GM19099 (cell line): Measurements from ENCODE around the gene MOB2.

Experiments used
- POLR2A ChIP-seq: IDR thresholded peaks from 3 replicates; pipeline ENCODE4 v1.6.1; 2011; ENCODE audit warnings: low read depth; ENCODE audit not compliant: insufficient read length; ENCODE audit errors: extremely low read depth

Gene MOB2

GRCh38 chr11:1499899-1500298, 13.3 kb upstream of the MOB2 start:
- no peak for TF ChIP-seq POLR2A

GRCh38 chr11:1499261-1499890, 12.8 kb upstream of the MOB2 start:
- no peak for TF ChIP-seq POLR2A

DNA sequence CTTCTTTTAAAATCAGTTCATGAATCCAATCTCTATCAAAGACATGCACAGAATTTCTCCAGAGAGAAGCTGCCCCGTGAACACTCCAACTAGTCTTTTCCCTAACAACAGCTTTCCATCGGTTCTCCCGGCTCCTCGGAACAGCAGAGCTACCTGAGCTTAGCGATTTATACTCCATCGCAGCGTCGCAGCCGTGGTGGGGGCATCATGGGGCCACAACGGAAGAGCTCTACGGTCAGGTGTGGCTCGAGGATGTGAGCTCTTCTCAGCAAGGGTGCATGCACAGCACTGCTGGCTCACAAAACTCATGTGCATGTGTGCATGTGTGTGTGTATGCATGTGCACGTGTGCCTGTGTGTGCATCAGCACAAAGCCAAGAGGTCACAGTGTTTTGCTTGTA, 11.7 kb upstream of the MOB2 start:
- no peak for TF ChIP-seq POLR2A

DNA sequence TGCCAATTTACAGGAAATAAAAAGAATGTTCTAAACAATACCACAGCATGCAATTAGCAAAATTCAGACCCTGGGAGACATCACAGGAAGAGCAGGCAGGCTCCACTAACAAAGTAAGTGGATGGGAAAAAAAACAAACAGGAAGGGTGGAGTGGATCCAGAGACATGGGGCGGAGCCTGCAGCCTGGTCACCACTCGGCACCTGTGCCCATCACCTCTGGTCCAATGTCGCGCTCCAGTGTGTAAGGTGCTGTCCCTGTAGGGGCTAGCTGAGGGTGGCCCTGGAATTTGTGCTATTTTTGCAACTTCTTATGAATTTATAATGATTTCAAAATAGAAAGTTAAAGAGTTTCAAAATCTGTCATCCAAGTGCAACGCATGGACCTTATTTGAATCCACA, 11.0 kb upstream of the MOB2 start:
- no peak for TF ChIP-seq POLR2A

DNA sequence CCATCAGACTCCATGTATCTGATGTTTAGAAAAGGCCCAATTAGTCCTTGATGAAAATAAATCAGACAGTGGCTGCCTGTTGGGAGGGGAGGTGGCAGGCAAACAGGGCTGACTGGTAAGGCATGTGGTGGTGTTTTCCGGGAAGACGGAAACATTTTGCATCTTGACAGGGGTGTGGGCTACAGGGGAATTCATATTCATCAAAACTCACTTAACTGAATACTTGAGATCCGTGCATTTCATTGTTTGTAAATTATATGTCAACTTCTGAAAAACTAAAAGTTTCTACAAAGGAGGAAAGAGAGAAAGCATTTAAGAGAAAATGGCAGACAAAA, 10.1 kb upstream of the MOB2 start:
- TF ChIP-seq POLR2A: no peak

DNA sequence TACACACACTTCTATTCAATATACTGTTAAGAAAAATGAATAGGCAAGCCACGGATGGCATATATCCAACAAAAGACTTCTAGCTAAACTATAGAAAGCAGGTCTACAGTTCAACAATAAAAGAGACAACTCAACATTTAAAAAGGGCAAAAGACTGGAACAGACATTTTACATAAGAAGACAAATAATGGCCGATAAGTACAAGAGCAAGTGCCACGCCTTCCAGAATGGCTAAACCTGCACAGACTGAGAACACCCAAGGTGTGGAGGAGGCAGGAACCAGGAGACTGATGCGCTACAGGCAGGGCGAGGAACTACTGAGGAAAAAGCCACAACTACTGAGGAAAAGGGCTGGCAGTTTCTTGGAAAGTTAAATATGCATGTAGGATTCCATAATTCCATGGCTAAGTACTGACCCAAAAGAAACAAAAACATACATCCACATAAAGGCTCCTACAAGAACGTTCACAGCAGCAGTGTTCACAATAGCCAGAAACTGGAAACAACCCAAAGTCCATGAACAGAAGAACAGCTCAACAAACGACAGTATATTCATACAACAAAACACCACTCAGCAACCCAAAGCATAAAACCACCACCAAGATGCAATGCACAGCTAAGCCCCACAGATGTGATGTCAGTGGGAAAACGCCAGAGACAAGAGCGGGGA, 9.6 kb upstream of the MOB2 start:
- no peak for TF ChIP-seq POLR2A

- no peak for TF ChIP-seq POLR2A
Measured at GRCh38 chr11:1494650-1495049, 8.1 kb upstream of the MOB2 start.

DNA sequence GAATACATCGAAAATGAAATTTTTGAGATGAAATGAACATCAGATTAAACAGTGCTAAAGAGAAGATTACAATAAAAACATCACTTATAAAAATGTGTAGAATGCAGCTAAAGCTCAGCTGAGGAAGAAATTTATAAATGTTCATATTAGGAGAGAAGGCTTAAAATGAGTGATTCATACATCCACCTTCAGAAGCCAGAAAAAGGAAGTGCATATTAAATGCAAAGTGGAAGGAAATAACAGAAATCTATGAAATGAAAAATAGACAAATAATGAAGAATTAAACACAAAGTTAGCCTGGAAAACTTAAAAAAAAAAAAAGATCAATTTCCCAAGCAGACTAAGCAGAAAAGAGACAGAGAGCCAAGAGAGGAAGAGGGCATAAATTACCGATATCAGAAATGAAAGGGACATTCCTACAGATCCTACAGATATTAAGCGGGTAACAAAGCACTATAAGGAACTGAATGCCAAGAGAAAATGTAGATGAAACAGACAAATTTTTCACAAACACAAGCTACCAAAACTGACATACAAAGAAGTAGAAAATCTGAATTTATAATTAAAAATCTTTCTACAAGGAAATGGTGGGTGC, 7.2 kb upstream of the MOB2 start:
- TF ChIP-seq POLR2A: no peak

DNA sequence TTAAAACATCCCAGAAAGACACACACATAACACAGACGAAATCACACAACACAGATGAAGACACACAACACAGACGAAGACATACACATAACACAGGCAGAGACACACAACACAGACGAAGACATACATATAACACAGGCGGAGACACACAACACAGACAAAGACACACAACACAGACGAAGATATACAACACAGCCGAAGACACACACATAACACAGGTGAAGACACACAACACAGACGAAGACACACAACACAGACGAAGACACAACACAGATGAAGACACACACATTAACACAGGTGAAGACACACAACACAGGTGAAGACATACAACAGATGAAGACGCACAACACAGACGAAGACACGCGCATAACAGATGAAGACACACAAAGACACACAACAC, 4.8 kb upstream of the MOB2 start:
- no peak for TF ChIP-seq POLR2A

DNA sequence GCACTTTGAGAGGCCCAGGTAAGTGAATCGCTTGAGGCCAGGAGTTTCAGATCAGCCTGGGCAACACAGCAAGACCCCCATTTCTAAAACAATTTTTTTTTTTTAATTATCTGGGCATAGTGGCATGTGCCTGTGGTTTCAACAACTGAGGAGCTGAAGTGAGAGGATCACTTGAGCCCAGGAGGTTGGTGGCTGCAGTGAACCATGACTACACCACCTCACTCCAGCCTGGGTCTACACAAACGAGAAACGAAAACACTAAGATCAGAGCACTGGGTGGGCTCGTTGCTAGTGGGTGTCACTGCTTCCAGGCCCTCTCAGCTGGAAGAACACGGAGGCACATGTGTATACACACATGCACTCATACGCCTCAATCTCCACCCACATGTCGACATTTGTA, 4.1 kb upstream of the MOB2 start:
- no peak for TF ChIP-seq POLR2A

DNA sequence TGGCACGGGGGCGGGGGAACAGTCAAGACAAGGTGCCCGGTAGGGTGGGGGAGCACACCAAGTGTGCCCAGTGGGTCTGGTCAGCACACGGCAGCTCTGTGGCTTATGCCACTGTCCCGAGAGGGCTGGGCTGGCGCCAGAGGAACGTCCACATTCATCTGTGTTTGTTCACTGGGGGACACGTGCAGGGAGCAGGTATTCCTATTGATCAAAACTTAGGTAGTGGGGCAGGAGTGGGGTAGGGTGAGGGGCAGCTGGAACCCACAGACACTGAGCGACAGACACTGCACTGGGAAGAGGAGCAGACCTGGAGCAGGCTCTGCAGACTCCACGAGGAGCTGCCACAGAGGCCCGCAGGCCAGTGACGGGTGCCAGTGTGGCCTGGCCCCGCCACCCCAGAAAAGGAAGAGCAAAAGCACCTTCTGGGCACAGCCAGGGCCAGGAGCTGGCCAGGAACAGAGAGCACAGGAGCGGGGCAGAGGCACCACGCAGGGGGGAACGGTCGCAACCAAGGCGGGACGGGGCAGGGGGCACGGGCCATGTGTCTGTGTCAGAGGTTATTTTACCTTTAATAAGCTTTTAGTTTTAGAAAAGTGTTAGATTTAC, 2.1 kb upstream of the MOB2 start:
- no peak for TF ChIP-seq POLR2A

GRCh38 chr11:1487851-1488574, 1.4 kb upstream of the MOB2 start:
- TF ChIP-seq POLR2A: no peak

DNA sequence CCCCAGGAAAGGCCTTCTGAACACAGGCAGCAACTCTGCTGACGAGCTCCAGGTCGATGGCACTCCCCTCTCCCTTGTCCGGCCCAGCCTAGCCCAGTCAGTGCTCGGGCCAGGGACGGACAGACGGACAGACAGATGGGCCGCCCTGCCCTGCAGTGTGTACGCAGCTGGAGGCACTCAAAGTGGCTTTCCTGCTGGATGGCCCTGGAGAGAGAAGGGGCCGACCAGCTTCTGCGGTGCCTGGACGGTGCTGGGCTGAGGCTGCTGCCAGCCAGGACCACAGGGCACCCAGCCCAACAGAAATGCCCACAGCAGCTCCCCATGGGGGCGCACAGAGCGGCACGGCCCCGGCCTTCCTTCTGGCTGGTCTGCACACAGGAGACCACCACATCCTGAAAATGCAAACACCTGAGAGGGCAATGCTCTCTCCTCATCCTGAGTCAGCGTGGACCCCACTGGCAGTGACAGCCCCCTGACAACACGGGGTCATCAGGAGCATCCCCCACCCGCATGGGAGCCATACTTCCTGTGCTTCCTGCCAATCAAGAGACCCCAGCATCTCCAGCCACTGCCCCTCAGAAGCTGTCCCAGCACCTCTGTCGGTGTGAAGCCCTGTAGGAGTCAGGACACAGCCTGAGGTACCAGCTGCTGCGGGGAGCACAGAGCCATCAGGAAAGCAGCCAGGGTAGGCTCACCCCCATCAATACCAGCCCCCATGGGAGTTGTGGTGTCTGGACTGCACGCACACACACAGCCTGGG, 692 bp upstream of the MOB2 start:
- TF ChIP-seq POLR2A: no peak

DNA sequence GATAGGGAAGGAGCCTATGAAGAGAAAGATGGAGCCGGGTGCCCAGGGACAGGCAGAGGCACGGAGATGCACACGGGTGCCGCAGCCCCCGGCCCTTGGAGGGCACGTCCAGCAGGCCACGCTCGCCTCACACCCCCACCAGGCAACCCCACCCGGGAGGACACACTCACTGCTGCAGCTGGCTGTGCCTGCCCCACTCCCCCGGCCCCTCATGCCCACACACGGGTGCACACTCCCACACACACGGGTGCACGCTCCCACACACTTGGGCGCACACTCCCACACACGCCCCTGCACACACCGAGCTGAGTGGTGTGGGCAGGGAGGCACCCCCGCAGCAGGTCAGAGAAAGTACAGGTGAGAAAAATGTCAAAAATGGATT, 1.1 kb downstream of the MOB2 start:
- TF ChIP-seq POLR2A: no peak

DNA sequence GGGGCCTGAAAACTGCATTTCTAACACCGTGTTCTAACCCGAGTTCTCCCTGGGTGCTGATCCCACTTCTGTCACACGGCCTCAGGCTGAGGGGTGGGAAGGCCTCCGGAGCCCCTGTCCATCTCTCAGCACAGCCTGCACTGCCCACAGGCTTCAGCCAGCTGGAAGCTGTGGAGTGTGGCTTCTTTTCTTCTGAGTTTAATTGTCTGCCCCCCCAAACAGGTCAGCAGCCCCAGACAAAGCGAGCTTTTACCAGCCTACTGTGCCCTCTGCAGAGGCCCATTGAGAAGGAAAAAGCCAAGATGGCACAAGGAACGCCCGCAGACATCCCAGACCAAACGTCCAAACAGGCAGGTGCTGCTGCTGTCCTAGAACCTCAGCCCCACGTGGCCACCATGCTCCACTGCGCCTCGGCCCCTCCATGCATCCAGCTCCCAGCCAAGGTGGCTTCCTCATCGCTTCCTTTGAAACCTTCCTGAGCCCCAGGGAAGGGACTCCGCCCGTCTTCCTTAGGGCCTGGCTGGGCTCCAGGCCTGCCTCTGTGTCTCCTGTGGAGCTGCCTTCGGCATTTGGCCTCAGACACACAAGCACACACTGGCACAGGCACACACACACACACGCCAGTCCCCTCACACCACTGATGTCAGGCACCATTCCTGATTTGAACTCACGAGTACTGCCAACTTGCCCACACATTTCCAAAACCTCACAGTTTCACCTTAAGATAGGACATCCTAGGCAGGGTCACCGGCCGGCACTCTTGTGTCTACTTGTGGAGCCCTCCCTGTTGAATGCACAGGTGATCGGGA, 1.7 kb downstream of the MOB2 start:
- TF ChIP-seq POLR2A: no peak
